HepG2 (cell line): ENCODE data around the gene SLC35B3. TPM values are rescaled to one million over a fixed set of nuclear protein-coding genes. Genes with fewer than 3 reads are reported as not detected.

Experiments used
- CHCHD3 ChIP-seq: sonication (generic); formaldehyde crosslinking; IDR thresholded peaks from 2 replicates; pipeline ENCODE4 v1.8.0; 2022; ENCODE audit warnings: mild to moderate bottlenecking, missing genetic modification reagents, moderate library complexity
- E2F5 ChIP-seq: sonication (generic); formaldehyde crosslinking; conservative IDR thresholded peaks from 2 replicates; pipeline ENCODE4 v1.4.0; 2020; ENCODE audit warnings: missing genetic modification reagents
- GATAD2A ChIP-seq: IDR thresholded peaks from 2 replicates; pipeline ENCODE4 v1.6.1; 2016
- KDM5A ChIP-seq: fragments of 200-600 bp; sonication (generic); IDR thresholded peaks from 2 replicates; pipeline ENCODE4 v1.7.0; 2018; ENCODE audit warnings: antibody characterized with exemption, mild to moderate bottlenecking, low read length, borderline replicate concordance
- MAZ ChIP-seq, 2 experiments: sonication (generic) in 1 of 2; formaldehyde crosslinking in 1 of 2; IDR thresholded peaks; 2 replicates each; pipeline versions ENCODE4 v1.5.0 to v1.6.1; 2012 to 2020; ENCODE audit warnings: low read depth in 2 of 2, mild to moderate bottlenecking in 2 of 2, borderline replicate concordance in 1 of 2, improper control_type of control experiment in 1 of 2, low read length in 1 of 2, missing genetic modification reagents in 1 of 2, moderate library complexity in 1 of 2
- NRL ChIP-seq: sonication (generic); formaldehyde crosslinking; IDR thresholded peaks from 2 replicates; pipeline ENCODE4 v1.5.0; 2020; ENCODE audit warnings: missing genetic modification reagents, mild to moderate bottlenecking, moderate library complexity, borderline replicate concordance
- PAXIP1 ChIP-seq: sonication (generic); formaldehyde crosslinking; conservative IDR thresholded peaks from 2 replicates; pipeline ENCODE4 v1.4.0; 2020; ENCODE audit warnings: mild to moderate bottlenecking, missing genetic modification reagents, moderate library complexity
- RXRA ChIP-seq: sonication (generic); formaldehyde crosslinking; IDR thresholded peaks from 2 replicates; pipeline ENCODE4 v1.5.1; 2020; ENCODE audit warnings: missing genetic modification reagents
- ZNF160 ChIP-seq: sonication (generic); formaldehyde crosslinking; IDR thresholded peaks from 2 replicates; pipeline ENCODE4 v1.8.0; 2022; ENCODE audit warnings: mild to moderate bottlenecking, inconsistent platforms, missing genetic modification reagents
- ZNF337 ChIP-seq: sonication (generic); formaldehyde crosslinking; IDR thresholded peaks from 2 replicates; pipeline ENCODE4 v1.5.1; 2020; ENCODE audit warnings: missing genetic modification reagents, low read depth, mild to moderate bottlenecking, borderline replicate concordance
- ZNF703 ChIP-seq: sonication (generic); formaldehyde crosslinking; IDR thresholded peaks from 2 replicates; pipeline ENCODE4 v1.5.1; 2020; ENCODE audit warnings: missing genetic modification reagents, mild to moderate bottlenecking, moderate library complexity, borderline replicate concordance
- polyA plus RNA-seq, 8 experiments: library from polyadenylated mRNA; depleted of rRNA in 3 of 8; stranded (reverse) in 7 of 8; unstranded in 1 of 8; fragments of >200 nt; fragmentation: Illumina TruSeq in 4 of 8; extraction: Trizol in 4 of 8; gene quantifications; 2 replicates each; pipeline versions ENCODE4 v1.2.1 to v1.2.3, GENCODE V29; 2011 to 2016; ENCODE audit warnings: low read depth in 4 of 8, missing spikeins in 1 of 8, mixed read lengths in 1 of 8; ENCODE audit not compliant: insufficient read depth in 1 of 8
- total RNA-seq, 5 experiments: library from RNA; depleted of rRNA; stranded (reverse); fragments of >200 nt; fragmentation: Illumina TruSeq; extraction: Trizol; gene quantifications; 2 replicates each; pipeline ENCODE4 v1.2.3, GENCODE V29; 2016; ENCODE audit warnings: low read depth in 1 of 5
- TF ChIP-seq, protein P1 (sequence below): sonication (generic); formaldehyde crosslinking; IDR thresholded peaks from 2 replicates; pipeline ENCODE4 v1.4.0; 2020; ENCODE audit warnings: mild to moderate bottlenecking, missing genetic modification reagents, borderline replicate concordance
- TF ChIP-seq, protein P2 (sequence below): sonication (generic); formaldehyde crosslinking; IDR thresholded peaks from 2 replicates; pipeline ENCODE4 v1.8.0; 2022; ENCODE audit warnings: missing genetic modification reagents, low read depth, mild to moderate bottlenecking, borderline replicate concordance
- TF ChIP-seq, protein P3 (sequence below): sonication (generic); formaldehyde crosslinking; conservative IDR thresholded peaks from 2 replicates; pipeline ENCODE4 v1.8.0; 2022; ENCODE audit warnings: low read depth, missing genetic modification reagents

SLC35B3 gene
- total and polyA plus RNA-seq, 2 of the 13 experiments (the other 11 are each of a cell fraction or from before 2014, with no cell fraction given), result 8.7 to 13.5 TPM

GRCh38 chr6:8435093-8435844 lies at the start of gene SLC35B3 (continued):
- TF ChIP-seq, protein P1, sequence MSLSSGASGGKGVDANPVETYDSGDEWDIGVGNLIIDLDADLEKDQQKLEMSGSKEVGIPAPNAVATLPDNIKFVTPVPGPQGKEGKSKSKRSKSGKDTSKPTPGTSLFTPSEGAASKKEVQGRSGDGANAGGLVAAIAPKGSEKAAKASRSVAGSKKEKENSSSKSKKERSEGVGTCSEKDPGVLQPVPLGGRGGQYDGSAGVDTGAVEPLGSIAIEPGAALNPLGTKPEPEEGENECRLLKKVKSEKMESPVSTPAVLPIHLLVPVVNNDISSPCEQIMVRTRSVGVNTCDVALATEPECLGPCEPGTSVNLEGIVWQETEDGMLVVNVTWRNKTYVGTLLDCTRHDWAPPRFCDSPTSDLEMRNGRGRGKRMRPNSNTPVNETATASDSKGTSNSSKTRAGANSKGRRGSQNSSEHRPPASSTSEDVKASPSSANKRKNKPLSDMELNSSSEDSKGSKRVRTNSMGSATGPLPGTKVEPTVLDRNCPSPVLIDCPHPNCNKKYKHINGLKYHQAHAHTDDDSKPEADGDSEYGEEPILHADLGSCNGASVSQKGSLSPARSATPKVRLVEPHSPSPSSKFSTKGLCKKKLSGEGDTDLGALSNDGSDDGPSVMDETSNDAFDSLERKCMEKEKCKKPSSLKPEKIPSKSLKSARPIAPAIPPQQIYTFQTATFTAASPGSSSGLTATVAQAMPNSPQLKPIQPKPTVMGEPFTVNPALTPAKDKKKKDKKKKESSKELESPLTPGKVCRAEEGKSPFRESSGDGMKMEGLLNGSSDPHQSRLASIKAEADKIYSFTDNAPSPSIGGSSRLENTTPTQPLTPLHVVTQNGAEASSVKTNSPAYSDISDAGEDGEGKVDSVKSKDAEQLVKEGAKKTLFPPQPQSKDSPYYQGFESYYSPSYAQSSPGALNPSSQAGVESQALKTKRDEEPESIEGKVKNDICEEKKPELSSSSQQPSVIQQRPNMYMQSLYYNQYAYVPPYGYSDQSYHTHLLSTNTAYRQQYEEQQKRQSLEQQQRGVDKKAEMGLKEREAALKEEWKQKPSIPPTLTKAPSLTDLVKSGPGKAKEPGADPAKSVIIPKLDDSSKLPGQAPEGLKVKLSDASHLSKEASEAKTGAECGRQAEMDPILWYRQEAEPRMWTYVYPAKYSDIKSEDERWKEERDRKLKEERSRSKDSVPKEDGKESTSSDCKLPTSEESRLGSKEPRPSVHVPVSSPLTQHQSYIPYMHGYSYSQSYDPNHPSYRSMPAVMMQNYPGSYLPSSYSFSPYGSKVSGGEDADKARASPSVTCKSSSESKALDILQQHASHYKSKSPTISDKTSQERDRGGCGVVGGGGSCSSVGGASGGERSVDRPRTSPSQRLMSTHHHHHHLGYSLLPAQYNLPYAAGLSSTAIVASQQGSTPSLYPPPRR, result peak; percentile 53; the same call in 1 of the 2 replicates
- TF ChIP-seq ZNF703 (0 out of 2 replicates have a peak, but pooled peaks have one; percentile 83), KDM5A (peak; percentile 76; the same call in 1 of the 2 replicates), ZNF160 (CRISPR knock-in tag) (no peak), CHCHD3 (CRISPR knock-in tag) (peak; percentile 96), GATAD2A (CRISPR knock-in tag) (peak; percentile 42; the same call in 1 of the 2 replicates), PAXIP1 (peak; percentile 52; the same call in 1 of the 2 replicates), E2F5 (no peak), RXRA (CRISPR knock-in tag) (0 out of 2 replicates have a peak, but pooled peaks have one; percentile 46), MAZ (IDR thresholded peaks at IDR 0.05; ENCODE audit: borderline replicate concordance, low read depth, low read length) (no peak; the same call in 1 of the 2 replicates), MAZ (CRISPR knock-in tag; IDR thresholded peaks at IDR 0.05; ENCODE audit: low read depth) (peak; percentile 57; the same call in 1 of the 2 replicates), ZNF337 (CRISPR knock-in tag) (peak; percentile 46; the same call in 1 of the 2 replicates), NRL (CRISPR knock-in tag) (peak; percentile 99)
- TF ChIP-seq, protein P2, sequence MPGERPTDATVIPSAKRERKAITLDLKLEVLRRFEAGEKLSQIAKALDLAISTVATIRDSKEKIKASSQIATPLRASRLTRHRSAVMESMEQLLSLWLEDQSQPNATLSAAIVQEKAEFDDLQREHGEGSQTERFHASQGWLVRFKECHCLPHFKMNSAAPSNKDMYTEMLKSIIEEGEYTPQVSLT (CRISPR knock-in tag), result no peak
- TF ChIP-seq, protein P3, sequence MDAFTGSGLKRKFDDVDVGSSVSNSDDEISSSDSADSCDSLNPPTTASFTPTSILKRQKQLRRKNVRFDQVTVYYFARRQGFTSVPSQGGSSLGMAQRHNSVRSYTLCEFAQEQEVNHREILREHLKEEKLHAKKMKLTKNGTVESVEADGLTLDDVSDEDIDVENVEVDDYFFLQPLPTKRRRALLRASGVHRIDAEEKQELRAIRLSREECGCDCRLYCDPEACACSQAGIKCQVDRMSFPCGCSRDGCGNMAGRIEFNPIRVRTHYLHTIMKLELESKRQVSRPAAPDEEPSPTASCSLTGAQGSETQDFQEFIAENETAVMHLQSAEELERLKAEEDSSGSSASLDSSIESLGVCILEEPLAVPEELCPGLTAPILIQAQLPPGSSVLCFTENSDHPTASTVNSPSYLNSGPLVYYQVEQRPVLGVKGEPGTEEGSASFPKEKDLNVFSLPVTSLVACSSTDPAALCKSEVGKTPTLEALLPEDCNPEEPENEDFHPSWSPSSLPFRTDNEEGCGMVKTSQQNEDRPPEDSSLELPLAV, result no peak
